ENCODE data around the gene UBE2V1. TPM values are rescaled to one million over a fixed set of nuclear protein-coding genes. Genes with fewer than 3 reads are reported as not detected.

Gene UBE2V1
- total RNA-seq, 2 donors from 2014 or later = 47.1 to 64.7 TPM

- TF ChIP-seq POLR2A (IDR thresholded peaks at IDR 0.05) = no peak
- no peak for TF ChIP-seq CTCF (IDR thresholded peaks at IDR 0.05)
- TF ChIP-seq POLR2AphosphoS5 (IDR thresholded peaks at IDR 0.05) = no peak
- Histone ChIP-seq H3K27me3 (replicated peaks; ENCODE audit: insufficient read depth) (no peaks in the 10 kb centered on the region), H3K9me3 (no peaks in the 10 kb centered on the region), H3K36me3 (no peaks in the 10 kb centered on the region), H3K4me3 (no peak overlapping the region), H3K27ac (no peak overlapping the region), H3K4me1 (replicated peaks) (no peaks in the 10 kb centered on the region)
- intact Hi-C loops (cut with DNase I) = no loop called here
- WGBS = 91% methylated on average over 10 of the region's 10 CpGs
- DNase-seq (ENCODE audit: low spot score) = no peak
Measured at GRCh38 chr20:50042370-50043313, 70.3 kb downstream of the UBE2V1 start.

GRCh38 chr20:50041246-50041873 is 71.6 kb downstream of the UBE2V1 start:
- intact Hi-C loops (cut with DNase I) = no loop called here
- Histone ChIP-seq H3K27ac (no peak overlapping the region), H3K9me3 (no peaks in the 10 kb centered on the region), H3K4me3 (no peak overlapping the region), H3K4me1 (replicated peaks) (no peaks in the 10 kb centered on the region), H3K27me3 (replicated peaks; ENCODE audit: insufficient read depth) (no peaks in the 10 kb centered on the region), H3K36me3 (no peaks in the 10 kb centered on the region)
- 82% methylated on average over 16 of the region's 16 CpGs for WGBS
- TF ChIP-seq CTCF (IDR thresholded peaks at IDR 0.05) = no peak
- no peak for TF ChIP-seq POLR2A (IDR thresholded peaks at IDR 0.05)
- no peak for TF ChIP-seq POLR2AphosphoS5 (IDR thresholded peaks at IDR 0.05)
- no peak for DNase-seq (ENCODE audit: low spot score)

GRCh38 chr20:50040432-50041245 is 72.3 kb downstream of the UBE2V1 start:
- Histone ChIP-seq H3K27me3 (replicated peaks; ENCODE audit: insufficient read depth) (no peaks in the 10 kb centered on the region), H3K9me3 (no peaks in the 10 kb centered on the region), H3K4me1 (replicated peaks) (no peaks in the 10 kb centered on the region), H3K27ac (no peak overlapping the region), H3K4me3 (no peak overlapping the region), H3K36me3 (no peaks in the 10 kb centered on the region)
- intact Hi-C loops (cut with DNase I) = no loop called here
- no peak for DNase-seq (ENCODE audit: low spot score)
- TF ChIP-seq CTCF (IDR thresholded peaks at IDR 0.05) (no peak), POLR2A (IDR thresholded peaks at IDR 0.05) (no peak), POLR2AphosphoS5 (IDR thresholded peaks at IDR 0.05) (no peak)
- WGBS = 80% methylated on average over 17 of the region's 17 CpGs

GRCh38 chr20:50039706-50040431 is 73.1 kb downstream of the UBE2V1 start:
- no peaks in the 10 kb centered on the region for H3K27me3 ChIP-seq (replicated peaks; ENCODE audit: insufficient read depth)
- intact Hi-C loops (cut with DNase I) = no loop called here
- no peak overlapping the region for H3K4me3 ChIP-seq
- WGBS = 67% methylated on average over 10 of the region's 10 CpGs
- no peaks in the 10 kb centered on the region for H3K36me3 ChIP-seq
- H3K4me1 ChIP-seq (replicated peaks) = no peaks in the 10 kb centered on the region
- no peak for TF ChIP-seq POLR2A (IDR thresholded peaks at IDR 0.05)
- no peak for TF ChIP-seq CTCF (IDR thresholded peaks at IDR 0.05)
- TF ChIP-seq POLR2AphosphoS5 (IDR thresholded peaks at IDR 0.05) = no peak
- no peak for DNase-seq (ENCODE audit: low spot score)
- H3K27ac ChIP-seq = no peak overlapping the region
- H3K9me3 ChIP-seq = no peaks in the 10 kb centered on the region

All from prostate gland (tissue), 2 donors.